Liver (tissue), 9 donors: ENCODE data around the gene TM9SF4. TPM values are rescaled to one million over a fixed set of nuclear protein-coding genes. Genes with fewer than 3 reads are reported as not detected.

Experiments used
- DNase-seq: peaks from one replicate; pipeline ENCODE4 v3.0.0-alpha.2; 2017; ENCODE audit warnings: low spot score
- H3K27ac ChIP-seq, 2 donors: one replicate each; pipeline ENCODE4 v1.7.0; 2013; ENCODE audit warnings: inconsistent platforms in 2 of 2, low read length in 2 of 2, control low read depth in 1 of 2, low read depth in 1 of 2, mild to moderate bottlenecking in 1 of 2
- H3K27me3 ChIP-seq, 4 donors: one replicate each; pipeline versions ENCODE4 v1.6.1 to v1.7.0; 2013; ENCODE audit warnings: low read length in 3 of 4, inconsistent platforms in 1 of 4, mild to moderate bottlenecking in 1 of 4, moderate library complexity in 1 of 4; ENCODE audit not compliant: control insufficient read depth in 4 of 4, insufficient read depth in 4 of 4
- H3K36me3 ChIP-seq, 4 donors: one replicate each; pipeline versions ENCODE4 v1.6.1 to v1.7.0; 2013; ENCODE audit warnings: low read length in 3 of 4, mild to moderate bottlenecking in 3 of 4, low read depth in 1 of 4, moderate library complexity in 1 of 4; ENCODE audit not compliant: control insufficient read depth in 4 of 4, insufficient read depth in 3 of 4
- H3K4me1 ChIP-seq, 4 donors: one replicate each; pipeline versions ENCODE4 v1.6.1 to v1.7.0; 2013; ENCODE audit warnings: low read length in 3 of 4, mild to moderate bottlenecking in 3 of 4, moderate library complexity in 1 of 4; ENCODE audit not compliant: control insufficient read depth in 4 of 4, insufficient read depth in 4 of 4
- H3K4me3 ChIP-seq, 3 donors: one replicate each; pipeline versions ENCODE4 v1.6.1 to v1.7.0; 2013; ENCODE audit warnings: low read length in 3 of 3, control low read depth in 1 of 3, low read depth in 1 of 3, mild to moderate bottlenecking in 1 of 3
- H3K9ac ChIP-seq, 2 donors: one replicate each; pipeline ENCODE4 v1.7.0; 2013; ENCODE audit warnings: low read length in 2 of 2, mild to moderate bottlenecking in 2 of 2, moderate library complexity in 2 of 2, control low read depth in 1 of 2, low read depth in 1 of 2
- H3K9me3 ChIP-seq, 4 donors: one replicate each; pipeline versions ENCODE4 v1.6.1 to v1.7.0; 2013; ENCODE audit warnings: low read length in 3 of 4; ENCODE audit not compliant: control insufficient read depth in 4 of 4
- ATF3 ChIP-seq: IDR thresholded peaks from 2 replicates; pipeline ENCODE4 v1.6.1; 2016; ENCODE audit warnings: antibody characterized with exemption
- EGR1 ChIP-seq, 2 donors: IDR thresholded peaks; 2 replicates each; pipeline ENCODE4 v1.6.1; 2016 to 2018; ENCODE audit warnings: antibody characterized with exemption in 2 of 2, low read depth in 2 of 2
- FOXA1 ChIP-seq: IDR thresholded peaks from 2 replicates; pipeline ENCODE4 v1.6.1; 2016; ENCODE audit warnings: antibody characterized with exemption
- FOXA2 ChIP-seq: IDR thresholded peaks from 2 replicates; pipeline ENCODE4 v1.6.1; 2016; ENCODE audit warnings: antibody characterized with exemption
- GABPA ChIP-seq, 2 donors: IDR thresholded peaks in 1 of 2; conservative IDR thresholded peaks in 1 of 2; 2 replicates each; pipeline ENCODE4 v1.6.1; 2016; ENCODE audit warnings: antibody characterized with exemption in 2 of 2, mild to moderate bottlenecking in 1 of 2, moderate library complexity in 1 of 2
- HNF4A ChIP-seq, 2 donors: conservative IDR thresholded peaks; 2 replicates each; pipeline ENCODE4 v1.6.1; 2016; ENCODE audit warnings: antibody characterized with exemption in 2 of 2, mild to moderate bottlenecking in 2 of 2
- HNF4G ChIP-seq: IDR thresholded peaks from 2 replicates; pipeline ENCODE4 v1.6.1; 2016; ENCODE audit warnings: antibody characterized with exemption
- JUND ChIP-seq, 2 donors: IDR thresholded peaks; 2 replicates each; pipeline ENCODE4 v1.6.1; 2016; ENCODE audit warnings: antibody characterized with exemption in 2 of 2
- MAX ChIP-seq: IDR thresholded peaks from 2 replicates; pipeline ENCODE4 v1.6.1; 2016; ENCODE audit warnings: antibody characterized with exemption
- NR2F2 ChIP-seq: IDR thresholded peaks from 2 replicates; pipeline ENCODE4 v1.6.1; 2016; ENCODE audit warnings: antibody characterized with exemption
- RAD21 ChIP-seq, 2 donors: IDR thresholded peaks; 2 replicates each; pipeline ENCODE4 v1.6.1; 2016; ENCODE audit warnings: antibody characterized with exemption in 2 of 2, mild to moderate bottlenecking in 2 of 2
- REST ChIP-seq: IDR thresholded peaks from 2 replicates; pipeline ENCODE4 v1.6.1; 2016; ENCODE audit warnings: antibody characterized with exemption, mild to moderate bottlenecking
- RXRA ChIP-seq, 2 donors: IDR thresholded peaks; 2 replicates each; pipeline ENCODE4 v1.6.1; 2017 to 2018; ENCODE audit warnings: antibody characterized with exemption in 2 of 2, mild to moderate bottlenecking in 1 of 2
- SP1 ChIP-seq: IDR thresholded peaks from 2 replicates; pipeline ENCODE4 v1.6.1; 2018; ENCODE audit warnings: antibody characterized with exemption, mild to moderate bottlenecking
- TAF1 ChIP-seq: conservative IDR thresholded peaks from 2 replicates; pipeline ENCODE4 v1.6.1; 2016; ENCODE audit warnings: antibody characterized with exemption, mild to moderate bottlenecking
- YY1 ChIP-seq: IDR thresholded peaks from 2 replicates; pipeline ENCODE4 v1.6.1; 2016; ENCODE audit warnings: antibody characterized with exemption, mild to moderate bottlenecking
- ZBTB33 ChIP-seq: IDR thresholded peaks from 2 replicates; pipeline ENCODE4 v1.6.1; 2016; ENCODE audit warnings: antibody characterized with exemption
- WGBS: extraction: QIAGEN DNeasy Blood & Tissue Kit; methylation state at CpG from one replicate; pipeline ENCODE4 v1.1.7; 2013; 5-methylcytosine and 5-hydroxymethylcytosine counted together
- polyA plus RNA-seq, 2 donors: library from polyadenylated mRNA; stranded (reverse) in 1 of 2; unstranded in 1 of 2; fragments of 200-250 nt in 1 of 2; fragments of >200 nt in 1 of 2; fragmentation: Nextera tagmentation in 1 of 2; extraction: Ambion mirVana in 1 of 2; gene quantifications; one replicate each; pipeline versions ENCODE4 v1.2.1 to v1.2.3, GENCODE V29; 2013 to 2015
- total RNA-seq, 2 donors: library from RNA; depleted of rRNA; stranded (reverse); fragments of >200 nt; gene quantifications; one replicate each; pipeline ENCODE4 v1.2.3, GENCODE V29; 2014
- TF ChIP-seq, protein P1 (sequence below): fragments of 150-350 bp; IDR thresholded peaks from 2 replicates; pipeline ENCODE4 v1.5.1; 2017; ENCODE audit warnings: improper control_type of control experiment, low read depth, low read length; ENCODE audit not compliant: missing input control
- donor health status: healthy.
- donor health status: healthy.
- donor health status: healthy.
- donor health status: healthy.
- donor health status: healthy.

TM9SF4 gene
- total RNA-seq (10 to 100 TPM; 20.7 to 23.8 TPM), polyA plus RNA-seq (10 to 100 TPM; 15.9 to 26.2 TPM)

DNA sequence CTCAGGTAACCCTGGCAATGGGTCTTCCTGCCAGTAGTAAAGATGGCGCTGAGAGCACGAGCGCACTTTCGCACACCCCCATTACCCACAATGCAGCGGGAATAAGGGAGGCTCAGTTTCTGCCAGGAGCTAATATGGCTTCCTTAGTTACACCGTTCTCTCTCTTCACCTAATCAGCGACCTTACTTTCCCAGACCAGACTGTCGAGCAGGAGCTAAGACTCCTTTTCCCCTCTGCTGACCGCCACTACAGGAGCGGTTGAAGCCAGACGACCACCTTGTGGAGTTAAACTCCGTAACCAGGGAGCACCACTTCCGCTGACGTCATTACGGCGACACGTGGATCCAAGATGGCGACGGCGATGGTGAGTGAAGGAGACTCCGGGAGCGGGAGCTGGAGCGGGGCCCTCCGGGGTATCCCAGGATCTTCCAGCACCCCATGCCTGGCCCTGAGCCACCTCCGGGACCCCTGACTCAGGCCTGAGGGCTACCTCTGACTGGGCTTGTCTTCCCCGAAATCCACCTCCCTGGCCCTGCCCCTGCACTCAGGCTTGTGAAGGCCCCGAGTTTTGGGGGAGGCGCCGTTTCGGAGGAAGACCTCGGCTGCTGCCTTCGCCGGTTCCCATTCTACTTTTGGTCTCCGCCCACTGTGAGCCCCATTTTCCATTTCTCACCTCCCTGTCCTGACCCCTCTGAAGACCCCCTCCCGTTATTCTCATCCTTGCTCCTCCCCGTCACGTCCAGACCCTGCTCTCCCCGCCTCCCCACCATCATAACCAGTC is at the start of gene TM9SF4:
Gene TM9SF4 (plus strand): TSS at position 323 of the 781 bp plus-strand sequence. CDS start 27 bp downstream, at position 350.
- peaks cover 3 to 29% (median 20%) of the 10 kb centered on the region in 4 donors for H3K4me1 ChIP-seq
- TF ChIP-seq NR2F2 (no peak), HNF4G (no peak), SP1 (peak; percentile 17), YY1 (peak; percentile 100), TAF1 (no peak), FOXA2 (peak; percentile 26), EGR1 (IDR thresholded peaks at IDR 0.05; ENCODE audit: low read depth in 2 of 2) (no peak), FOXA1 (peak; percentile 29), MAX (peak; percentile 97), HNF4A (conservative IDR thresholded peaks at IDR 0.05) (no peak), RAD21 (IDR thresholded peaks at IDR 0.05) (no peak), REST (peak; percentile 73), ATF3 (peak; percentile 53), ZBTB33 (peak; percentile 96), GABPA (IDR thresholded peaks at IDR 0.05 in 1 of 2, conservative IDR thresholded peaks at IDR 0.05 in 1 of 2) (peak; percentile 53 to 87), RXRA (IDR thresholded peaks at IDR 0.05) (peak; percentile 25 to 38), JUND (IDR thresholded peaks at IDR 0.05) (peak; percentile 73 to 83)
- TF ChIP-seq, protein P1, sequence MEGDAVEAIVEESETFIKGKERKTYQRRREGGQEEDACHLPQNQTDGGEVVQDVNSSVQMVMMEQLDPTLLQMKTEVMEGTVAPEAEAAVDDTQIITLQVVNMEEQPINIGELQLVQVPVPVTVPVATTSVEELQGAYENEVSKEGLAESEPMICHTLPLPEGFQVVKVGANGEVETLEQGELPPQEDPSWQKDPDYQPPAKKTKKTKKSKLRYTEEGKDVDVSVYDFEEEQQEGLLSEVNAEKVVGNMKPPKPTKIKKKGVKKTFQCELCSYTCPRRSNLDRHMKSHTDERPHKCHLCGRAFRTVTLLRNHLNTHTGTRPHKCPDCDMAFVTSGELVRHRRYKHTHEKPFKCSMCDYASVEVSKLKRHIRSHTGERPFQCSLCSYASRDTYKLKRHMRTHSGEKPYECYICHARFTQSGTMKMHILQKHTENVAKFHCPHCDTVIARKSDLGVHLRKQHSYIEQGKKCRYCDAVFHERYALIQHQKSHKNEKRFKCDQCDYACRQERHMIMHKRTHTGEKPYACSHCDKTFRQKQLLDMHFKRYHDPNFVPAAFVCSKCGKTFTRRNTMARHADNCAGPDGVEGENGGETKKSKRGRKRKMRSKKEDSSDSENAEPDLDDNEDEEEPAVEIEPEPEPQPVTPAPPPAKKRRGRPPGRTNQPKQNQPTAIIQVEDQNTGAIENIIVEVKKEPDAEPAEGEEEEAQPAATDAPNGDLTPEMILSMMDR: no peak
- whole genome bisulfite sequencing: under 1% methylated on average over 38 of the region's 38 CpGs
- peak; percentile 91 for DNase-seq
- H3K27me3 ChIP-seq: no peaks in the 10 kb centered on the region
- H3K9ac ChIP-seq: peak within 1 kb of the TSS; percentile 88 to 99
- H3K27ac ChIP-seq: peak within 1 kb of the TSS; percentile 95 to 98
- H3K36me3 ChIP-seq: peaks cover 0 to 3% (median under 1%) of the 10 kb centered on the region in 4 donors
- H3K9me3 ChIP-seq: no peaks in the 10 kb centered on the region
- H3K4me3 ChIP-seq: peak within 1 kb of the TSS; percentile 73 to 84 (median 82)
